H9 (cell line): Measurements from ENCODE around the gene SS18L1. TPM values are rescaled to one million over a fixed set of nuclear protein-coding genes. Genes with fewer than 3 reads are reported as not detected.

Experiments used
- DNase-seq: peaks from one replicate; pipeline ENCODE4 v3.0.0-alpha.2; 2017
- H2AFZ ChIP-seq: one replicate; pipeline ENCODE4 v1.6.1; 2013; ENCODE audit warnings: mild to moderate bottlenecking, low read length, control low read depth, moderate library complexity
- H2AK5ac ChIP-seq: 2 replicates; pipeline ENCODE4 v1.6.1; 2013; ENCODE audit warnings: low read length, control low read depth, mixed read lengths; ENCODE audit not compliant: insufficient read length
- H2BK120ac ChIP-seq: one replicate; pipeline ENCODE4 v1.6.1; 2013; ENCODE audit warnings: low read depth, mild to moderate bottlenecking, low read length, control low read depth, inconsistent platforms; ENCODE audit not compliant: poor library complexity, severe bottlenecking
- H2BK12ac ChIP-seq: 2 replicates; pipeline ENCODE4 v1.6.1; 2013; ENCODE audit warnings: low read length, control low read depth, mixed read lengths, low read depth; ENCODE audit not compliant: insufficient read length
- H2BK15ac ChIP-seq: 2 replicates; pipeline ENCODE4 v1.6.1; 2013; ENCODE audit warnings: low read depth, low read length, control low read depth
- H2BK20ac ChIP-seq: one replicate; pipeline ENCODE4 v1.6.1; 2013; ENCODE audit warnings: low read depth, mild to moderate bottlenecking, low read length, control low read depth, inconsistent platforms; ENCODE audit not compliant: poor library complexity, severe bottlenecking
- H2BK5ac ChIP-seq: 2 replicates; pipeline ENCODE4 v1.6.1; 2013; ENCODE audit warnings: low read length, control low read depth, mixed read lengths; ENCODE audit not compliant: insufficient read length
- H3K14ac ChIP-seq: 2 replicates; pipeline ENCODE4 v1.6.1; 2013; ENCODE audit warnings: low read length, control low read depth; ENCODE audit not compliant: insufficient read depth
- H3K18ac ChIP-seq: 2 replicates; pipeline ENCODE4 v1.6.1; 2013; ENCODE audit warnings: low read depth, mild to moderate bottlenecking, mixed read lengths, low read length, control low read depth; ENCODE audit not compliant: insufficient read length
- H3K23ac ChIP-seq: 2 replicates; pipeline ENCODE4 v1.6.1; 2013; ENCODE audit warnings: low read length, control low read depth, mixed read lengths, low read depth; ENCODE audit not compliant: insufficient read length
- H3K23me2 ChIP-seq: 2 replicates; pipeline ENCODE4 v1.6.1; 2013; ENCODE audit warnings: low read depth, mild to moderate bottlenecking, mixed read lengths, low read length, control low read depth; ENCODE audit not compliant: insufficient read length, poor library complexity, severe bottlenecking
- H3K27ac ChIP-seq: 2 replicates; pipeline ENCODE4 v1.5.1; 2013; ENCODE audit warnings: low read length, control low read depth, mixed read lengths, low read depth; ENCODE audit not compliant: insufficient read length
- H3K27me3 ChIP-seq: 2 replicates; pipeline ENCODE4 v1.6.1; 2013; ENCODE audit warnings: low read length, control low read depth, inconsistent platforms; ENCODE audit not compliant: insufficient read depth
- H3K4ac ChIP-seq: 2 replicates; pipeline ENCODE4 v1.6.1; 2013; ENCODE audit warnings: low read depth, mild to moderate bottlenecking, control low read depth, inconsistent platforms, low read length, moderate library complexity
- H3K4me1 ChIP-seq: 2 replicates; pipeline ENCODE4 v1.6.1; 2013; ENCODE audit warnings: low read length, control low read depth, inconsistent platforms; ENCODE audit not compliant: insufficient read depth
- H3K4me2 ChIP-seq: 2 replicates; pipeline ENCODE4 v1.6.1; 2013; ENCODE audit warnings: low read length, control low read depth, mixed read lengths; ENCODE audit not compliant: insufficient read length, insufficient read depth
- H3K56ac ChIP-seq: 2 replicates; pipeline ENCODE4 v1.6.1; 2013; ENCODE audit warnings: low read depth, mild to moderate bottlenecking, mixed read lengths, low read length, control low read depth; ENCODE audit not compliant: insufficient read length
- H3K79me1 ChIP-seq: 2 replicates; pipeline ENCODE4 v1.6.1; 2013; ENCODE audit warnings: low read depth, mild to moderate bottlenecking, moderate library complexity, low read length, control low read depth, inconsistent platforms; ENCODE audit not compliant: insufficient read depth, poor library complexity, severe bottlenecking
- H3K79me2 ChIP-seq: 2 replicates; pipeline ENCODE4 v1.6.1; 2013; ENCODE audit warnings: low read length, control low read depth, inconsistent platforms; ENCODE audit not compliant: insufficient read depth
- H3K9ac ChIP-seq: 2 replicates; pipeline ENCODE4 v1.6.1; 2013; ENCODE audit warnings: low read length, control low read depth, mixed read lengths; ENCODE audit not compliant: insufficient read length; ENCODE audit errors: extremely low read depth
- H3K9me3 ChIP-seq: one replicate; pipeline ENCODE4 v1.6.1; 2013; ENCODE audit warnings: low read depth, low read length, inconsistent platforms; ENCODE audit not compliant: control insufficient read depth
- H3T11ph ChIP-seq: one replicate; pipeline ENCODE4 v1.6.1; 2013; ENCODE audit warnings: mild to moderate bottlenecking, low read length, control low read depth, inconsistent platforms
- H4K20me1 ChIP-seq: one replicate; pipeline ENCODE4 v1.6.1; 2013; ENCODE audit not compliant: control insufficient read depth, insufficient read length, insufficient read depth
- H4K5ac ChIP-seq: 2 replicates; pipeline ENCODE4 v1.6.1; 2013; ENCODE audit warnings: low read depth, mild to moderate bottlenecking, mixed read lengths, low read length, control low read depth; ENCODE audit not compliant: insufficient read length
- H4K8ac ChIP-seq: replicated peaks from 2 replicates; pipeline ENCODE4 v1.6.1; 2013; ENCODE audit warnings: low read length, control low read depth, mixed read lengths, low read depth; ENCODE audit not compliant: insufficient read length
- H4K91ac ChIP-seq: 2 replicates; pipeline ENCODE4 v1.6.1; 2013; ENCODE audit warnings: low read depth, mild to moderate bottlenecking, moderate library complexity, mixed read lengths, low read length, control low read depth; ENCODE audit not compliant: insufficient read length
- H3K27ac Mint-ChIP-seq, 3 experiments: 2 replicates in 2 of 3; 3 replicates in 1 of 3; pipeline ENCODE4 v1.8.0; 2020 to 2021; ENCODE audit warnings: mixed read lengths in 3 of 3, mild to moderate bottlenecking in 1 of 3, moderate library complexity in 1 of 3
- H3K27me3 Mint-ChIP-seq: 2 replicates; pipeline ENCODE4 v1.8.0; 2021; ENCODE audit warnings: low read depth, mild to moderate bottlenecking, moderate library complexity, mixed read lengths
- H3K36me3 Mint-ChIP-seq, 3 experiments: 2 replicates in 2 of 3; 3 replicates in 1 of 3; pipeline ENCODE4 v1.8.0; 2020 to 2021; ENCODE audit warnings: low read depth in 3 of 3, mixed read lengths in 3 of 3; ENCODE audit not compliant: insufficient read depth in 1 of 3
- H3K4me1 Mint-ChIP-seq, 2 experiments: 2 replicates each; pipeline ENCODE4 v1.8.0; 2020; ENCODE audit warnings: mixed read lengths in 2 of 2
- H3K4me3 Mint-ChIP-seq, 2 experiments: 2 replicates in 1 of 2; 3 replicates in 1 of 2; pipeline ENCODE4 v1.8.0; 2020 to 2021; ENCODE audit warnings: mild to moderate bottlenecking in 2 of 2, mixed read lengths in 2 of 2, moderate library complexity in 1 of 2
- H3K9me3 Mint-ChIP-seq, 2 experiments: 2 replicates in 1 of 2; 3 replicates in 1 of 2; pipeline ENCODE4 v1.8.0; 2020; ENCODE audit warnings: mild to moderate bottlenecking in 2 of 2, mixed read lengths in 2 of 2, moderate library complexity in 1 of 2
- WGBS: extraction: QIAGEN DNeasy Blood & Tissue Kit; methylation state at CpG from one replicate; pipeline ENCODE4 v1.1.7; 2013; ENCODE audit warnings: missing lambda C conversion rate, low lambda C conversion rate, mixed read lengths; ENCODE audit not compliant: insufficient read length; ENCODE audit errors: extremely low coverage; 5-methylcytosine and 5-hydroxymethylcytosine counted together
- total RNA-seq: library from RNA; stranded (reverse); gene quantifications from 2 replicates; pipeline ENCODE4 v1.2.1, GENCODE V29; 2021
- TF ChIP-seq, protein P1 (sequence below): fragments of 200-600 bp; sonication (generic); conservative IDR thresholded peaks from 3 replicates; pipeline ENCODE4 v1.8.0; 2021; ENCODE audit warnings: antibody characterized with exemption, mild to moderate bottlenecking

SS18L1 gene
- total RNA-seq, 1 experiment from 2014 or later, result 22.2 TPM

DNA sequence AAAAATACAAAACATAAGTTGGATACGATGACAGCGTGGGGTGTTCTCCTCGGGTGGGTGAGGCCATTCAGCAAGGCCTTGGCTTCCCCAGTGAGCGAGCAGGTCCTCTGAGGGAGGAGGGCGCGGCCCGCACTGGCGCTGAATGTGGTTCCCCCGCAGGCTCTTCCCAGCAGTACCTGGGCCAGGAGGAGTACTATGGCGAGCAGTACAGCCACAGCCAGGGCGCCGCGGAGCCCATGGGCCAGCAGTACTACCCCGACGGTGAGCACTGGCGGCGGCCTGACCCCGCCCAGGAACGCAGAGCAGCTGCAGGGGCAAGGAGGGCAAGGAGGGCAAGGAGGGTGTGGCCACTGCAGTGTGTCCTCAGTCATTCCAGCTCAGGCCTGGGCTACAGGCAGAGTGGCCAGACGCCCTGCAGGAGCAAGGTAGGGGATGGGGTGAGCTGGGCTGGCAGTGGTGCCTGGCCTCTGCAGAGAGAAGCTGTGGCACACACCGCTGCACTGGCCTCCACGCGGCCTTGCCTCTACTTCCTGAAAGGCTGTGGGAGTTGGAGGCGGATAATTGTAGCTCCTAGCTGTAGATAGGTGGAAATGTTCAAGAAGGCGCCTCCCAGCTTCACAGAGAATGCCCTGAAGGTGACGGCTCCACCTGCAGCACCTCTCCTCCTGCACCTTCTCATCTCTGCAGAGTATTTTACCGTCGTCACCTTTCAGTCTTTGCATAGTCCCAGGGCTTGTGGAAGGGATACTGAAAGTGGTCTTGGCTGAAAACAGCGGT, 20.6 kb downstream of the SS18L1 start:
- Histone ChIP-seq H3K79me2 (no peaks in the 10 kb centered on the region), H3K9me3 (no peaks in the 10 kb centered on the region), H4K5ac (no peak overlapping the region), H3K27me3 (no peaks in the 10 kb centered on the region), H3K4me2 (no peak overlapping the region), H3K79me1 (no peaks in the 10 kb centered on the region), H3K23me2 (no peaks in the 10 kb centered on the region), H3K27ac (no peak overlapping the region), H4K8ac (no peak overlapping the region), H2BK20ac (no peak overlapping the region), H2BK5ac (no peak overlapping the region), H2BK12ac (no peak overlapping the region), H3K14ac (no peak overlapping the region), H3T11ph (no peak overlapping the region), H3K9ac (no peak overlapping the region), H3K23ac (no peak overlapping the region), H3K56ac (no peak overlapping the region), H2AFZ (no peak overlapping the region), H2AK5ac (no peak overlapping the region), H3K18ac (no peak overlapping the region), H3K4me1 (no peaks in the 10 kb centered on the region), H3K4ac (no peak overlapping the region), H4K91ac (no peak overlapping the region), H2BK15ac (no peak overlapping the region), H4K20me1 (no peaks in the 10 kb centered on the region), H2BK120ac (no peak overlapping the region)
- Mint-ChIP-seq H3K4me3 (no peak overlapping the region), H3K9me3 (no peaks in the 10 kb centered on the region; a peak in 1 of 5 replicates), H3K27ac (no peak overlapping the region), H3K4me1 (0 out of 4 replicates have a peak, but pooled peaks cover 0 to 2% of the 10 kb centered on the region in 2 experiments), H3K36me3 (peaks cover 32 to 70% (median 61%) of the 10 kb centered on the region in 3 experiments), H3K27me3 (no peaks in the 10 kb centered on the region)
- no CpG with 5 or more reads among the region's 29 CpGs for WGBS
- DNase-seq, result no peak
- TF ChIP-seq, protein P1, sequence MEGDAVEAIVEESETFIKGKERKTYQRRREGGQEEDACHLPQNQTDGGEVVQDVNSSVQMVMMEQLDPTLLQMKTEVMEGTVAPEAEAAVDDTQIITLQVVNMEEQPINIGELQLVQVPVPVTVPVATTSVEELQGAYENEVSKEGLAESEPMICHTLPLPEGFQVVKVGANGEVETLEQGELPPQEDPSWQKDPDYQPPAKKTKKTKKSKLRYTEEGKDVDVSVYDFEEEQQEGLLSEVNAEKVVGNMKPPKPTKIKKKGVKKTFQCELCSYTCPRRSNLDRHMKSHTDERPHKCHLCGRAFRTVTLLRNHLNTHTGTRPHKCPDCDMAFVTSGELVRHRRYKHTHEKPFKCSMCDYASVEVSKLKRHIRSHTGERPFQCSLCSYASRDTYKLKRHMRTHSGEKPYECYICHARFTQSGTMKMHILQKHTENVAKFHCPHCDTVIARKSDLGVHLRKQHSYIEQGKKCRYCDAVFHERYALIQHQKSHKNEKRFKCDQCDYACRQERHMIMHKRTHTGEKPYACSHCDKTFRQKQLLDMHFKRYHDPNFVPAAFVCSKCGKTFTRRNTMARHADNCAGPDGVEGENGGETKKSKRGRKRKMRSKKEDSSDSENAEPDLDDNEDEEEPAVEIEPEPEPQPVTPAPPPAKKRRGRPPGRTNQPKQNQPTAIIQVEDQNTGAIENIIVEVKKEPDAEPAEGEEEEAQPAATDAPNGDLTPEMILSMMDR, result no peak
